Measurements from ENCODE around the gene STARD7.
A peak's percentile ranks its signal among the peaks of the same experiment; 100 is the strongest.

Gene STARD7

GRCh38 chr2:96137321-96138178 is 71.1 kb downstream of the STARD7 start:
- no peaks in the 10 kb centered on the region for H3K9me3 ChIP-seq (ENCODE audit: control insufficient read depth in 2 of 2, low read length in 2 of 2)
- no peaks in the 10 kb centered on the region for H3K27me3 ChIP-seq (ENCODE audit: control insufficient read depth in 2 of 2, insufficient read depth in 2 of 2, low read length in 2 of 2)
- H3K27ac ChIP-seq (ENCODE audit: low read depth in 2 of 2, low read length in 2 of 2): peak overlapping the region; percentile 72 to 83
- H3K36me3 ChIP-seq (ENCODE audit: control insufficient read depth in 2 of 2, insufficient read depth in 2 of 2, low read length in 2 of 2): no peaks in the 10 kb centered on the region
- no peak overlapping the region for H3K4me3 ChIP-seq (ENCODE audit: low read length in 2 of 2)
- peaks cover 12 to 15% of the 10 kb centered on the region in 2 donors for H3K4me1 ChIP-seq (ENCODE audit: control insufficient read depth in 2 of 2, insufficient read depth in 2 of 2, low read length in 2 of 2)
- H3K9ac ChIP-seq (ENCODE audit: low read depth in 1 of 2, low read length in 2 of 2): peak overlapping the region in 1 of 2 donors; percentile 54

- no peaks in the 10 kb centered on the region for H3K27me3 ChIP-seq (ENCODE audit: control insufficient read depth in 2 of 2, insufficient read depth in 2 of 2, low read length in 2 of 2)
- no peaks in the 10 kb centered on the region for H3K9me3 ChIP-seq (ENCODE audit: control insufficient read depth in 2 of 2, low read length in 2 of 2)
- H3K36me3 ChIP-seq (ENCODE audit: control insufficient read depth in 2 of 2, insufficient read depth in 2 of 2, low read length in 2 of 2): no peaks in the 10 kb centered on the region
- no peak overlapping the region for H3K4me3 ChIP-seq (ENCODE audit: low read length in 2 of 2)
- no peak overlapping the region for H3K27ac ChIP-seq (ENCODE audit: low read depth in 2 of 2, low read length in 2 of 2)
- H3K9ac ChIP-seq (ENCODE audit: low read depth in 1 of 2, low read length in 2 of 2): no peak overlapping the region
- H3K4me1 ChIP-seq (ENCODE audit: control insufficient read depth in 2 of 2, insufficient read depth in 2 of 2, low read length in 2 of 2): peaks cover 10 to 15% of the 10 kb centered on the region in 2 donors
Observed at GRCh38 chr2:96136129-96136720, 72.4 kb downstream of the STARD7 start.

- peaks cover 10 to 15% of the 10 kb centered on the region in 2 donors for H3K4me1 ChIP-seq (ENCODE audit: control insufficient read depth in 2 of 2, insufficient read depth in 2 of 2, low read length in 2 of 2)
- H3K27me3 ChIP-seq (ENCODE audit: control insufficient read depth in 2 of 2, insufficient read depth in 2 of 2, low read length in 2 of 2): no peaks in the 10 kb centered on the region
- H3K9ac ChIP-seq (ENCODE audit: low read depth in 1 of 2, low read length in 2 of 2): no peak overlapping the region
- H3K27ac ChIP-seq (ENCODE audit: low read depth in 2 of 2, low read length in 2 of 2): no peak overlapping the region
- H3K9me3 ChIP-seq (ENCODE audit: control insufficient read depth in 2 of 2, low read length in 2 of 2): no peaks in the 10 kb centered on the region
- no peak overlapping the region for H3K4me3 ChIP-seq (ENCODE audit: low read length in 2 of 2)
- H3K36me3 ChIP-seq (ENCODE audit: control insufficient read depth in 2 of 2, insufficient read depth in 2 of 2, low read length in 2 of 2): no peaks in the 10 kb centered on the region
Observed at GRCh38 chr2:96135621-96136020, 73.0 kb downstream of the STARD7 start.

- Histone ChIP-seq H3K9ac (ENCODE audit: low read depth in 1 of 2, low read length in 2 of 2) (no peak overlapping the region), H3K4me3 (ENCODE audit: low read length in 2 of 2) (no peak overlapping the region), H3K27ac (ENCODE audit: low read depth in 2 of 2, low read length in 2 of 2) (no peak overlapping the region), H3K27me3 (ENCODE audit: control insufficient read depth in 2 of 2, insufficient read depth in 2 of 2, low read length in 2 of 2) (no peaks in the 10 kb centered on the region), H3K4me1 (ENCODE audit: control insufficient read depth in 2 of 2, insufficient read depth in 2 of 2, low read length in 2 of 2) (peaks cover 10 to 15% of the 10 kb centered on the region in 2 donors), H3K9me3 (ENCODE audit: control insufficient read depth in 2 of 2, low read length in 2 of 2) (no peaks in the 10 kb centered on the region), H3K36me3 (ENCODE audit: control insufficient read depth in 2 of 2, insufficient read depth in 2 of 2, low read length in 2 of 2) (no peaks in the 10 kb centered on the region)
Observed at GRCh38 chr2:96135171-96135570, 73.5 kb downstream of the STARD7 start.

Data from mucosa of rectum (tissue), 2 donors.